Tibial nerve (tissue), 4 donors: ENCODE results near the gene RANBP9.

Source experiments
- CTCF ChIP-seq, 5 experiments: fragments of 200-600 bp in 3 of 5; fragments of 450-650 bp in 2 of 5; sonication (generic) in 3 of 5; IDR thresholded peaks; one replicate each; pipeline ENCODE4 v1.5.1; 2016 to 2019; ENCODE audit warnings: antibody characterized with exemption in 5 of 5, mild to moderate bottlenecking in 3 of 5, moderate library complexity in 2 of 5
- EP300 ChIP-seq, 2 donors: sonication (generic); formaldehyde crosslinking; IDR thresholded peaks; one replicate each; pipeline ENCODE4 v1.6.1; 2017; ENCODE audit warnings: antibody characterized with exemption in 2 of 2, mild to moderate bottlenecking in 1 of 2
- POLR2A ChIP-seq, 2 donors: fragments of 450-650 bp; IDR thresholded peaks; one replicate each; pipeline ENCODE4 v1.6.1; 2017; ENCODE audit warnings: antibody characterized with exemption in 2 of 2, mild to moderate bottlenecking in 2 of 2, moderate library complexity in 2 of 2

GRCh38 chr6:13660273-13660672, 51.4 kb downstream of the RANBP9 start:
- TF ChIP-seq CTCF (IDR thresholded peaks at IDR 0.05) (no peak), POLR2A (IDR thresholded peaks at IDR 0.05) (no peak), EP300 (IDR thresholded peaks at IDR 0.05) (no peak)
